Adipocyte (in vitro differentiated cells): Measurements from ENCODE around the gene ZNF576.

Source experiments
- DNase-seq: peaks from one replicate; pipeline ENCODE4 v3.0.0-alpha.2; 2015; ENCODE audit warnings: low read depth
- H3K27me3 ChIP-seq: replicated peaks from 2 replicates; pipeline ENCODE4 v1.7.0; 2013; ENCODE audit warnings: mild to moderate bottlenecking, low read length, moderate library complexity; ENCODE audit not compliant: control insufficient read depth, insufficient read depth
- H3K36me3 ChIP-seq: 2 replicates; pipeline ENCODE4 v1.7.0; 2013; ENCODE audit warnings: low read length, mild to moderate bottlenecking, moderate library complexity; ENCODE audit not compliant: control insufficient read depth, insufficient read depth, severe bottlenecking
- H3K4me1 ChIP-seq: 2 replicates; pipeline ENCODE4 v1.7.0; 2013; ENCODE audit warnings: mild to moderate bottlenecking, low read length, moderate library complexity; ENCODE audit not compliant: control insufficient read depth, insufficient read depth
- H3K4me3 ChIP-seq: 2 replicates; pipeline ENCODE4 v1.7.0; 2013; ENCODE audit warnings: mild to moderate bottlenecking, low read length, moderate library complexity
- H3K9ac ChIP-seq: 2 replicates; pipeline ENCODE4 v1.7.0; 2013; ENCODE audit warnings: mild to moderate bottlenecking, low read length, moderate library complexity
- H3K9me3 ChIP-seq: 2 replicates; pipeline ENCODE4 v1.7.0; 2013; ENCODE audit warnings: mild to moderate bottlenecking, low read length, moderate library complexity; ENCODE audit not compliant: control insufficient read depth

The ZNF576 gene

GRCh38 chr19:43561139-43561970 lies 35.0 kb upstream of the ZNF576 start:
- no peaks in the 10 kb centered on the region for H3K4me1 ChIP-seq
- peaks cover 5% of the 10 kb centered on the region for H3K36me3 ChIP-seq
- H3K9me3 ChIP-seq: no peaks in the 10 kb centered on the region
- no peaks in the 10 kb centered on the region for H3K27me3 ChIP-seq
- H3K4me3 ChIP-seq: no peak overlapping the region
- no peak for DNase-seq
- H3K9ac ChIP-seq: no peak overlapping the region

GRCh38 chr19:43562226-43562697 lies 34.1 kb upstream of the ZNF576 start:
- Histone ChIP-seq H3K27me3 (no peaks in the 10 kb centered on the region), H3K36me3 (peaks cover 4% of the 10 kb centered on the region), H3K4me3 (no peak overlapping the region), H3K4me1 (no peaks in the 10 kb centered on the region), H3K9me3 (no peaks in the 10 kb centered on the region), H3K9ac (no peak overlapping the region)
- DNase-seq: no peak

DNA sequence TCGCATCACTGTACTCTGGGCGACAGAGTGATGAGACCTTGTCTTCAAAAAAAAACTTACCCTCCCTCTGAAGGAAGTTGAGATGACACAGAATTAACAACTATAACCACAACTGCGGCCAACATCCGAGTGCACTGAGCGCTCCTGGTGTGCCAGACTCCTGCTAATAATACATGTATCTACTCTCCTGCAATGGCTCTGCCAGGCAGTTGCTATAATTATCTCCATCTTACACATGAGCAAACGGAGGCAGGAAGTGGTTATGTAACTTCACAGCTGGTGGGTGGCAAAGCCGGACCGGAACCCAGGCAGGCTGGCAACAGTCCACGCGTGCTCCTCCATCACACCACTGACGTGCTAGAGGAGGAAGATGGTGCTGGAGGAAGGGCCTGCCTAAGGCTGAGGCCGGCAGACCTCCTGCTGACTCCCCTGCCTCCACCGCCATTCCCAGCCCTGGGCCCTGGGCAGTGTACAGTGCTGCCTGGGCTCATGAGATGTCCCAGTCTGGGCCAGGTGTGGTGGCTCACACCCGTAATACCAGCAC lies 33.6 kb upstream of the ZNF576 start:
- H3K36me3 ChIP-seq: peaks cover 4% of the 10 kb centered on the region
- H3K4me3 ChIP-seq: no peak overlapping the region
- H3K4me1 ChIP-seq: no peaks in the 10 kb centered on the region
- no peak for DNase-seq
- H3K9ac ChIP-seq: no peak overlapping the region
- H3K9me3 ChIP-seq: no peaks in the 10 kb centered on the region
- no peaks in the 10 kb centered on the region for H3K27me3 ChIP-seq

- Histone ChIP-seq H3K27me3 (no peaks in the 10 kb centered on the region), H3K36me3 (peaks cover 4% of the 10 kb centered on the region), H3K4me1 (no peaks in the 10 kb centered on the region), H3K9me3 (no peaks in the 10 kb centered on the region), H3K9ac (no peak overlapping the region), H3K4me3 (no peak overlapping the region)
- no peak for DNase-seq
Observed at GRCh38 chr19:43563816-43564457, 32.5 kb upstream of the ZNF576 start.

DNA sequence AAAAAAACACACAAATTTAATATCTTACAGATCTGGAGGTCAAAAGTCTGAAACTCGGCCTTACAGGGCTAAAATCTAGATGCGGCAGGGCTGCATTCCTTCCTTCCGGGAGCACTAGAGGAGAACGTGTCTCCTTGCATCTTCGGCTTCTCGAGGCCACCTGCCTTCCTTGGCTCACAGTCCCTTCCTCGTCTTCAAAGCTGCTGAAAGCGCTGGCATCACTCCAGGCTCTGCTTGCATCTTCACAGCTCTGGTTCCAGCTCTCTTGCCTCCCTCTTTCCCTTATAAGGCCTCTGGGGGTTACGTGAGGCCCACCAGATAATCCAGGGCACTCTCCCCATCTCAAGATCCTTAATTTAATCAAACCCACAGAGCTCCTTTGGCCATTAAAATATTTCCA lies 31.6 kb upstream of the ZNF576 start:
- H3K27me3 ChIP-seq: no peaks in the 10 kb centered on the region
- H3K36me3 ChIP-seq: peaks cover 4% of the 10 kb centered on the region
- H3K9ac ChIP-seq: no peak overlapping the region
- no peaks in the 10 kb centered on the region for H3K4me1 ChIP-seq
- DNase-seq: no peak
- no peaks in the 10 kb centered on the region for H3K9me3 ChIP-seq
- H3K4me3 ChIP-seq: no peak overlapping the region

DNA sequence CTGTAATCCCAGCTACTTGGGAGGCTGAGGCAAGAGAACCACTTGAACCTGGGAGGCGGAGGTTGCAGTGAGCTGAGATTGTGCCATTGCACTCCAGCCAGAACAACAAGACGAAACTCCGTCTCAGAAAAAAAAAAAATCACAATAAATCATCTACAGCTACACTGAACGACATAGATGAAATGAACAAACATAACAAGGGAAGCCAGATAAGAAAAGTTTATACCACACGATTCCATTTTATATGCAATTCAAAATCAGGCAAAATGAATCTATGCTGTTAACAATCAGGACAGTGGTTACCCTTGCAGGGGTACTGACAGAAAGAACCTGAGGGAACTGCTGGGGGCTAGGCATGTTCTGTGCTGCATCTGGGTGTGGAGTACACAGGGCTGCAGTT lies 26.7 kb upstream of the ZNF576 start:
- Histone ChIP-seq H3K4me1 (peaks cover 4% of the 10 kb centered on the region), H3K27me3 (no peaks in the 10 kb centered on the region), H3K9ac (no peak overlapping the region), H3K36me3 (peaks cover 7% of the 10 kb centered on the region), H3K4me3 (no peak overlapping the region), H3K9me3 (no peaks in the 10 kb centered on the region)
- no peak for DNase-seq

- H3K9me3 ChIP-seq: no peaks in the 10 kb centered on the region
- no peak overlapping the region for H3K9ac ChIP-seq
- H3K27me3 ChIP-seq: no peaks in the 10 kb centered on the region
- no peak overlapping the region for H3K4me3 ChIP-seq
- H3K4me1 ChIP-seq: peaks cover 6% of the 10 kb centered on the region
- DNase-seq: no peak
- H3K36me3 ChIP-seq: peaks cover 7% of the 10 kb centered on the region
Observed at GRCh38 chr19:43570174-43570791, 26.1 kb upstream of the ZNF576 start.

- Histone ChIP-seq H3K4me3 (no peak overlapping the region), H3K9me3 (no peaks in the 10 kb centered on the region), H3K36me3 (peaks cover 7% of the 10 kb centered on the region), H3K9ac (no peak overlapping the region), H3K27me3 (no peaks in the 10 kb centered on the region), H3K4me1 (peaks cover 6% of the 10 kb centered on the region)
- DNase-seq: no peak
Observed at GRCh38 chr19:43572171-43572588, 24.2 kb upstream of the ZNF576 start.

DNA sequence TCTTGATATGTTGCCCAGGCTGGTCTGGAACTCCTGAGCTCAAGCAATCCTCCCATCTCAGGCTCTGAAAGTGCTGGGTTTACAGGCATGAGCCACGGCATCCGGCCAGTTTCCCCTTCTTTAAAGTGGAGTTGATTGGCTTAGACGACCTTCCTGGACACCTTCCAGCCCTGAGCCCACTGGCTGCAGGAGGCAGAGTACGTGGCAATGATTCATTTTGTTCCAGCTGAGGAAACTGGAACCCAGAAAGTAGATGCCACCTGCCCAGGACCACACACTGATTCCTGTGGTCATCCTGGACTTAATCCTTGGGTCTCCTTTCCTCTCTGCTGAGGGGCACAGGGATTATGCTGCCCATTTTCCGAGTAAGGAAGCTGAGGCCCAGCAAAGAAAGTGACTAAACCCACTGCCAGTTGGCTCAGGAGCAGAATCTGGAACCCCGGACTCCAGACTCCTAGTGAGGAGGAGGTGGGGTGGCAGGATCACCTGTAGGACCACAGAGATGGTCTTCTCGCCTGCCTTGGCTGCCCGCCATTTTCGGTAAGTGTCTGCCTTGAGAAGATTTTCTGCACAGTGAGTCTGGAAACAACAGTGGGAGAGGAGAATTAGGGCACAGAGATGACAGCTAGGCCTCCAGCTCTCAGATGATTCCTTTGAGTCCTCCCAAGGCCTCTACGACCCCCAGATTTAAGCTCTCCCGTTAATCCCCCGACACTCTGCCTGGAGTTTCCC lies 21.8 kb upstream of the ZNF576 start:
- peaks cover 6% of the 10 kb centered on the region for H3K4me1 ChIP-seq
- H3K9me3 ChIP-seq: no peaks in the 10 kb centered on the region
- peaks cover 7% of the 10 kb centered on the region for H3K36me3 ChIP-seq
- peak overlapping the region; percentile 99 for H3K9ac ChIP-seq
- H3K27me3 ChIP-seq: no peaks in the 10 kb centered on the region
- H3K4me3 ChIP-seq: peak overlapping the region; percentile 100
- peak; percentile 22 for DNase-seq

- peak; percentile 100 for DNase-seq
- Histone ChIP-seq H3K27me3 (no peaks in the 10 kb centered on the region), H3K36me3 (peaks cover 7% of the 10 kb centered on the region), H3K9me3 (no peaks in the 10 kb centered on the region), H3K4me3 (peak within 1 kb of the TSS; percentile 100), H3K9ac (peak within 1 kb of the TSS; percentile 99), H3K4me1 (peaks cover 9% of the 10 kb centered on the region)
Observed at GRCh38 chr19:43575156-43575950, 21.0 kb upstream of the ZNF576 start, which contains the start of the genes PINLYP and XRCC1. TSS of gene PINLYP (plus strand) at chr19:43575801. CDS start at chr19:43577192, 1,391 bp downstream. TSS of gene XRCC1 (minus strand) at chr19:43575527. CDS start at chr19:43575458, 69 bp downstream.
